ENCODE measurements around the gene ZRANB3.

ZRANB3 gene

GRCh38 chr2:135259123-135259522, 271.9 kb downstream of the ZRANB3 start:
- Histone ChIP-seq H3K27me3 (ENCODE audit: control insufficient read depth in 2 of 2, insufficient read depth in 2 of 2, low read length in 2 of 2) (no peaks in the 10 kb centered on the region), H3K27ac (ENCODE audit: low read depth in 2 of 2, low read length in 2 of 2) (no peak overlapping the region), H3K4me3 (ENCODE audit: low read length in 2 of 2) (no peak overlapping the region)

GRCh38 chr2:135258193-135258592, 272.8 kb downstream of the ZRANB3 start:
- Histone ChIP-seq H3K36me3 (ENCODE audit: control insufficient read depth in 2 of 2, insufficient read depth in 2 of 2, low read length in 2 of 2) (no peaks in the 10 kb centered on the region), H3K27ac (ENCODE audit: low read depth in 2 of 2, low read length in 2 of 2) (no peak overlapping the region), H3K4me1 (ENCODE audit: control insufficient read depth in 2 of 2, insufficient read depth in 2 of 2, low read length in 2 of 2) (no peaks in the 10 kb centered on the region), H3K27me3 (ENCODE audit: control insufficient read depth in 2 of 2, insufficient read depth in 2 of 2, low read length in 2 of 2) (no peaks in the 10 kb centered on the region), H3K4me3 (ENCODE audit: low read length in 2 of 2) (no peak overlapping the region), H3K9me3 (ENCODE audit: control insufficient read depth in 2 of 2, low read length in 2 of 2) (no peaks in the 10 kb centered on the region), H3K9ac (ENCODE audit: low read depth in 1 of 2, low read length in 2 of 2) (no peak overlapping the region)

More at GRCh38 chr2:135259123-135259522, 271.9 kb downstream of the ZRANB3 start:
- Histone ChIP-seq H3K36me3 (ENCODE audit: control insufficient read depth in 2 of 2, insufficient read depth in 2 of 2, low read length in 2 of 2) (no peaks in the 10 kb centered on the region), H3K9me3 (ENCODE audit: control insufficient read depth in 2 of 2, low read length in 2 of 2) (no peaks in the 10 kb centered on the region), H3K4me1 (ENCODE audit: control insufficient read depth in 2 of 2, insufficient read depth in 2 of 2, low read length in 2 of 2) (no peaks in the 10 kb centered on the region), H3K9ac (ENCODE audit: low read depth in 1 of 2, low read length in 2 of 2) (no peak overlapping the region)

GRCh38 chr2:135257383-135258090, 273.5 kb downstream of the ZRANB3 start:
- Histone ChIP-seq H3K9me3 (ENCODE audit: control insufficient read depth in 2 of 2, low read length in 2 of 2) (no peaks in the 10 kb centered on the region), H3K27me3 (ENCODE audit: control insufficient read depth in 2 of 2, insufficient read depth in 2 of 2, low read length in 2 of 2) (no peaks in the 10 kb centered on the region), H3K4me3 (ENCODE audit: low read length in 2 of 2) (no peak overlapping the region), H3K9ac (ENCODE audit: low read depth in 1 of 2, low read length in 2 of 2) (no peak overlapping the region), H3K36me3 (ENCODE audit: control insufficient read depth in 2 of 2, insufficient read depth in 2 of 2, low read length in 2 of 2) (no peaks in the 10 kb centered on the region), H3K27ac (ENCODE audit: low read depth in 2 of 2, low read length in 2 of 2) (no peak overlapping the region), H3K4me1 (ENCODE audit: control insufficient read depth in 2 of 2, insufficient read depth in 2 of 2, low read length in 2 of 2) (no peaks in the 10 kb centered on the region)

GRCh38 chr2:135256531-135257260, 274.3 kb downstream of the ZRANB3 start:
- Histone ChIP-seq H3K27me3 (ENCODE audit: control insufficient read depth in 2 of 2, insufficient read depth in 2 of 2, low read length in 2 of 2) (no peaks in the 10 kb centered on the region), H3K9ac (ENCODE audit: low read depth in 1 of 2, low read length in 2 of 2) (no peak overlapping the region), H3K4me1 (ENCODE audit: control insufficient read depth in 2 of 2, insufficient read depth in 2 of 2, low read length in 2 of 2) (no peaks in the 10 kb centered on the region), H3K9me3 (ENCODE audit: control insufficient read depth in 2 of 2, low read length in 2 of 2) (no peaks in the 10 kb centered on the region), H3K4me3 (ENCODE audit: low read length in 2 of 2) (no peak overlapping the region), H3K36me3 (ENCODE audit: control insufficient read depth in 2 of 2, insufficient read depth in 2 of 2, low read length in 2 of 2) (no peaks in the 10 kb centered on the region), H3K27ac (ENCODE audit: low read depth in 2 of 2, low read length in 2 of 2) (no peak overlapping the region)

- H3K9me3 ChIP-seq (ENCODE audit: control insufficient read depth in 2 of 2, low read length in 2 of 2): no peaks in the 10 kb centered on the region
- H3K9ac ChIP-seq (ENCODE audit: low read depth in 1 of 2, low read length in 2 of 2): no peak overlapping the region
- no peak overlapping the region for H3K27ac ChIP-seq (ENCODE audit: low read depth in 2 of 2, low read length in 2 of 2)
- no peaks in the 10 kb centered on the region for H3K4me1 ChIP-seq (ENCODE audit: control insufficient read depth in 2 of 2, insufficient read depth in 2 of 2, low read length in 2 of 2)
- H3K4me3 ChIP-seq (ENCODE audit: low read length in 2 of 2): no peak overlapping the region
- H3K36me3 ChIP-seq (ENCODE audit: control insufficient read depth in 2 of 2, insufficient read depth in 2 of 2, low read length in 2 of 2): no peaks in the 10 kb centered on the region
- H3K27me3 ChIP-seq (ENCODE audit: control insufficient read depth in 2 of 2, insufficient read depth in 2 of 2, low read length in 2 of 2): no peaks in the 10 kb centered on the region
These were observed 275.8 kb downstream of the ZRANB3 start for GRCh38 chr2:135255208-135255607.

GRCh38 chr2:135252805-135253458, 278.1 kb downstream of the ZRANB3 start:
- H3K36me3 ChIP-seq (ENCODE audit: control insufficient read depth in 2 of 2, insufficient read depth in 2 of 2, low read length in 2 of 2): no peaks in the 10 kb centered on the region
- no peak overlapping the region for H3K9ac ChIP-seq (ENCODE audit: low read depth in 1 of 2, low read length in 2 of 2)
- no peaks in the 10 kb centered on the region for H3K9me3 ChIP-seq (ENCODE audit: control insufficient read depth in 2 of 2, low read length in 2 of 2)
- H3K4me3 ChIP-seq (ENCODE audit: low read length in 2 of 2): no peak overlapping the region
- no peaks in the 10 kb centered on the region for H3K27me3 ChIP-seq (ENCODE audit: control insufficient read depth in 2 of 2, insufficient read depth in 2 of 2, low read length in 2 of 2)
- no peaks in the 10 kb centered on the region for H3K4me1 ChIP-seq (ENCODE audit: control insufficient read depth in 2 of 2, insufficient read depth in 2 of 2, low read length in 2 of 2)
- no peak overlapping the region for H3K27ac ChIP-seq (ENCODE audit: low read depth in 2 of 2, low read length in 2 of 2)

GRCh38 chr2:135248611-135249010, 282.4 kb downstream of the ZRANB3 start:
- H3K4me3 ChIP-seq (ENCODE audit: low read length in 2 of 2): no peak overlapping the region

GRCh38 chr2:135246711-135247270, 284.2 kb downstream of the ZRANB3 start:
- Histone ChIP-seq H3K4me1 (ENCODE audit: control insufficient read depth in 2 of 2, insufficient read depth in 2 of 2, low read length in 2 of 2) (no peaks in the 10 kb centered on the region), H3K9me3 (ENCODE audit: control insufficient read depth in 2 of 2, low read length in 2 of 2) (no peaks in the 10 kb centered on the region), H3K27ac (ENCODE audit: low read depth in 2 of 2, low read length in 2 of 2) (no peak overlapping the region), H3K4me3 (ENCODE audit: low read length in 2 of 2) (no peak overlapping the region), H3K27me3 (ENCODE audit: control insufficient read depth in 2 of 2, insufficient read depth in 2 of 2, low read length in 2 of 2) (no peaks in the 10 kb centered on the region), H3K36me3 (ENCODE audit: control insufficient read depth in 2 of 2, insufficient read depth in 2 of 2, low read length in 2 of 2) (no peaks in the 10 kb centered on the region), H3K9ac (ENCODE audit: low read depth in 1 of 2, low read length in 2 of 2) (no peak overlapping the region)

More at GRCh38 chr2:135248611-135249010, 282.4 kb downstream of the ZRANB3 start:
- no peaks in the 10 kb centered on the region for H3K36me3 ChIP-seq (ENCODE audit: control insufficient read depth in 2 of 2, insufficient read depth in 2 of 2, low read length in 2 of 2)
- no peak overlapping the region for H3K27ac ChIP-seq (ENCODE audit: low read depth in 2 of 2, low read length in 2 of 2)
- H3K27me3 ChIP-seq (ENCODE audit: control insufficient read depth in 2 of 2, insufficient read depth in 2 of 2, low read length in 2 of 2): no peaks in the 10 kb centered on the region
- H3K9ac ChIP-seq (ENCODE audit: low read depth in 1 of 2, low read length in 2 of 2): no peak overlapping the region
- no peaks in the 10 kb centered on the region for H3K4me1 ChIP-seq (ENCODE audit: control insufficient read depth in 2 of 2, insufficient read depth in 2 of 2, low read length in 2 of 2)
- no peaks in the 10 kb centered on the region for H3K9me3 ChIP-seq (ENCODE audit: control insufficient read depth in 2 of 2, low read length in 2 of 2)

- Histone ChIP-seq H3K9me3 (ENCODE audit: control insufficient read depth in 2 of 2, low read length in 2 of 2) (no peaks in the 10 kb centered on the region), H3K9ac (ENCODE audit: low read depth in 1 of 2, low read length in 2 of 2) (no peak overlapping the region), H3K27ac (ENCODE audit: low read depth in 2 of 2, low read length in 2 of 2) (no peak overlapping the region), H3K4me1 (ENCODE audit: control insufficient read depth in 2 of 2, insufficient read depth in 2 of 2, low read length in 2 of 2) (no peaks in the 10 kb centered on the region), H3K36me3 (ENCODE audit: control insufficient read depth in 2 of 2, insufficient read depth in 2 of 2, low read length in 2 of 2) (no peaks in the 10 kb centered on the region), H3K4me3 (ENCODE audit: low read length in 2 of 2) (no peak overlapping the region), H3K27me3 (ENCODE audit: control insufficient read depth in 2 of 2, insufficient read depth in 2 of 2, low read length in 2 of 2) (no peaks in the 10 kb centered on the region)
These were observed 285.9 kb downstream of the ZRANB3 start for GRCh38 chr2:135245071-135245470.

GRCh38 chr2:135238651-135239050, 292.4 kb downstream of the ZRANB3 start:
- Histone ChIP-seq H3K36me3 (ENCODE audit: control insufficient read depth in 2 of 2, insufficient read depth in 2 of 2, low read length in 2 of 2) (no peaks in the 10 kb centered on the region), H3K27me3 (ENCODE audit: control insufficient read depth in 2 of 2, insufficient read depth in 2 of 2, low read length in 2 of 2) (no peaks in the 10 kb centered on the region), H3K4me3 (ENCODE audit: low read length in 2 of 2) (no peak overlapping the region), H3K27ac (ENCODE audit: low read depth in 2 of 2, low read length in 2 of 2) (no peak overlapping the region), H3K9ac (ENCODE audit: low read depth in 1 of 2, low read length in 2 of 2) (no peak overlapping the region), H3K4me1 (ENCODE audit: control insufficient read depth in 2 of 2, insufficient read depth in 2 of 2, low read length in 2 of 2) (no peaks in the 10 kb centered on the region), H3K9me3 (ENCODE audit: control insufficient read depth in 2 of 2, low read length in 2 of 2) (no peaks in the 10 kb centered on the region)
